ENCODE data around the gene WASL. TPM values are rescaled to one million over a fixed set of nuclear protein-coding genes. Genes with fewer than 3 reads are reported as not detected.
A peak's percentile ranks its signal among the peaks of the same experiment; 100 is the strongest.

WASL gene
- total RNA-seq, 6 donors from 2014 or later: 24.1 to 62.2 (median 31.3) TPM

DNA sequence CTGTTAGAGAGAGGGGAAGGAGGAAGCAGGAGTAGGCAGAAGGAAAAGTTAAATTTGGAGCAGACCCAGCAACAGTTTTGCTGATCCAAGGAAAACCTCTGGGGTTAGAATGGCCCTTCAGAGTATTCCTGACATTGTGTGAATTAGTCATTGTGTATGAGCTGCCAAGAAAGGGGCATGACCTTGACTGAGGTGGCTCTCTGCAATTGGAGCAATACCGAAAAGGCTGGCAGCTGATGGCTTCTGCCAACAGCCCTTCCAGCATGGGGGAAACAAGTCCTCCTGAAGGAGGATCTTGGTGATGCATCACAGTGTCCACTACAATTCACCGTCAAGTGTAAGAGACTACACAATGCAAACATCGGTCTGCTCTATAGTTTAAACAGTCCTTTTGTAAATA, 20.6 kb upstream of the WASL start:
- H3K27ac ChIP-seq: peak overlapping the region in 1 of 4 donors; percentile 24
- TF ChIP-seq EP300 (IDR thresholded peaks at IDR 0.05) (peak in 1 of 4 donors; percentile 67), POLR2AphosphoS5 (IDR thresholded peaks at IDR 0.05) (no peak)
- peaks cover 0 to 6% (median 0%) of the 10 kb centered on the region in 4 donors for H3K4me1 ChIP-seq
- H3K36me3 ChIP-seq: no peaks in the 10 kb centered on the region
- DNase-seq (peak in 1 of 2 donors; percentile 76), ATAC-seq (ENCODE audit: low FRiP score in 2 of 2) (peak; percentile 19 to 83)
- WGBS, 2 donors: 37 to 48% methylated on average over 2 to 3 of the region's 3 CpGs
- no peak overlapping the region for H3K4me3 ChIP-seq
- no peaks in the 10 kb centered on the region for H3K27me3 ChIP-seq
- H3K9me3 ChIP-seq: no peaks in the 10 kb centered on the region

DNA sequence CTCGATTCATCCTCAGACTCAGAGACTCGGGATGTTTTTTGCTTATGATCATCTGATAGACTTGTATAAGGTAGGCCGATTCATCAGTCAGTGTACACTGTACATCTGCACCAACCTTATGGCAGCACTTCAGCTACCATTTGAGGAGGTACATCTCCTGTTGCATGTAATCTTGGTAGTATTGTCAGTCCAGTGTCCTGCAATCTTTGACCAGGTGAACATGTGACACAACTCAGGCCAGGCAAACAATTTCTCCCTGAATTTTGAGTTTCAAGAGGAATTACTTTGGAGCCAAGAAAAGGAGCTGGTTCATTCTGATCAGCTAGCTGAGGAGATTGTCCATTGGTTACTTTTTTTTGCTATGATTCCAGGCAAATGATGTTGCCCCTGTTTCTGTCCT, 19.7 kb upstream of the WASL start:
- 95 to 98% methylated on average over 3 of the region's 3 CpGs for whole genome bisulfite sequencing, 2 donors
- ATAC-seq (ENCODE audit: low FRiP score in 2 of 2) (no peak), DNase-seq (no peak)
- peaks cover 0 to 6% (median 0%) of the 10 kb centered on the region in 4 donors for H3K4me1 ChIP-seq
- no peaks in the 10 kb centered on the region for H3K9me3 ChIP-seq
- no peaks in the 10 kb centered on the region for H3K27me3 ChIP-seq
- no peaks in the 10 kb centered on the region for H3K36me3 ChIP-seq
- TF ChIP-seq POLR2AphosphoS5 (IDR thresholded peaks at IDR 0.05) (no peak), POLR2A (IDR thresholded peaks at IDR 0.05) (no peak), EP300 (IDR thresholded peaks at IDR 0.05) (no peak)
- H3K27ac ChIP-seq: no peak overlapping the region
- no peak overlapping the region for H3K4me3 ChIP-seq

DNA sequence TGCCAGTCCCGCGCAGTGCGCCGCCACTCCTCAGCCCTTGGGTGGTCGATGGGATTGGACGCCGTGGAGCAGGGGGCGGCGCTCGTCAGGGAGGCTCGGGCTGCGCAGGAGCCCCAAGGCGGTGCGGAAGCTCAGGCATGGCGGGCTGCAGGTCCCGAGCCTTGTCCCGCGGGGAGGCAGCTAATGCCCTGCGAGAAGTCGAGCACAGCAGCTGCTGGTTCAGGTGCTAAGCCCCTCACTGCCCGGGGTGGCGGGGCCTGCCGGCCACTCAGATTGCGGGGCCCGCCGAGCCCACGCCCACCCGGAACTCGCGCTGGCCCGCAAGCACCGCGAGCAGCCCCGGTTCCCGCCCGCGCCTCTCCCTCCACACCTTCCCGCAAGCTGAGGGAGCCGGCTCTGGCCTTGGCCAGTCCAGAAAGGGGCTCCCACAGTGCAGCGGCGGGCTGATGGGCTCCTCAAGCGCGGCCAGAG, 14.4 kb upstream of the WASL start:
- 98% methylated on average over 34 to 36 of the region's 43 CpGs for WGBS, 2 donors
- DNase-seq: peak in 1 of 2 donors; percentile 74
- no peak for ATAC-seq (ENCODE audit: low FRiP score in 2 of 2)
- Histone ChIP-seq H3K27ac (no peak overlapping the region), H3K36me3 (no peaks in the 10 kb centered on the region), H3K4me3 (no peak overlapping the region), H3K9me3 (no peaks in the 10 kb centered on the region), H3K4me1 (no peaks in the 10 kb centered on the region), H3K27me3 (no peaks in the 10 kb centered on the region)
- TF ChIP-seq POLR2A (IDR thresholded peaks at IDR 0.05) (no peak), POLR2AphosphoS5 (IDR thresholded peaks at IDR 0.05) (no peak), EP300 (IDR thresholded peaks at IDR 0.05) (no peak)
- TF ChIP-seq, protein P1, sequence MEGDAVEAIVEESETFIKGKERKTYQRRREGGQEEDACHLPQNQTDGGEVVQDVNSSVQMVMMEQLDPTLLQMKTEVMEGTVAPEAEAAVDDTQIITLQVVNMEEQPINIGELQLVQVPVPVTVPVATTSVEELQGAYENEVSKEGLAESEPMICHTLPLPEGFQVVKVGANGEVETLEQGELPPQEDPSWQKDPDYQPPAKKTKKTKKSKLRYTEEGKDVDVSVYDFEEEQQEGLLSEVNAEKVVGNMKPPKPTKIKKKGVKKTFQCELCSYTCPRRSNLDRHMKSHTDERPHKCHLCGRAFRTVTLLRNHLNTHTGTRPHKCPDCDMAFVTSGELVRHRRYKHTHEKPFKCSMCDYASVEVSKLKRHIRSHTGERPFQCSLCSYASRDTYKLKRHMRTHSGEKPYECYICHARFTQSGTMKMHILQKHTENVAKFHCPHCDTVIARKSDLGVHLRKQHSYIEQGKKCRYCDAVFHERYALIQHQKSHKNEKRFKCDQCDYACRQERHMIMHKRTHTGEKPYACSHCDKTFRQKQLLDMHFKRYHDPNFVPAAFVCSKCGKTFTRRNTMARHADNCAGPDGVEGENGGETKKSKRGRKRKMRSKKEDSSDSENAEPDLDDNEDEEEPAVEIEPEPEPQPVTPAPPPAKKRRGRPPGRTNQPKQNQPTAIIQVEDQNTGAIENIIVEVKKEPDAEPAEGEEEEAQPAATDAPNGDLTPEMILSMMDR (IDR thresholded peaks at IDR 0.05): no peak

DNA sequence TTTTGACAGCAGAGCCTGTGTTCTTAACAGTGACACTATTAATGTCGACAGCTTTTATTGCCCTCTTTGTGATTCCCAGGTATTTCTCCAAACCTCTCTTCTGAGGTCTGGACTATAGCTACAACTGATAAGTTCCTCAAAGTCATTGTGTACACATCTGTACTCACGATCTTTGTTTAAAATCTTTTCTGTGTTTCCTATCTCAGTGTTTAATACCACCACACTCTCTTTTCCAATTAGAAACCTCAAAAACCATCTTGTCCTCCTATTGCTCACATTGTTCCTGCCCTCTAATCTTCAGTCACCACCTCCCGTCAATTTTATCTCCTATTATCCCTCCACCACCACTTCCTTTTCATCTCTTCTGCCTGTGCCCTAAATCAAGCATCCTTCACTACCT, 12.9 kb upstream of the WASL start:
- no peak for ATAC-seq (ENCODE audit: low FRiP score in 2 of 2)
- H3K4me1 ChIP-seq: no peaks in the 10 kb centered on the region
- TF ChIP-seq POLR2A (IDR thresholded peaks at IDR 0.05) (no peak), EP300 (IDR thresholded peaks at IDR 0.05) (no peak), POLR2AphosphoS5 (IDR thresholded peaks at IDR 0.05) (no peak)
- TF ChIP-seq, protein P1 (IDR thresholded peaks at IDR 0.05): no peak

DNA sequence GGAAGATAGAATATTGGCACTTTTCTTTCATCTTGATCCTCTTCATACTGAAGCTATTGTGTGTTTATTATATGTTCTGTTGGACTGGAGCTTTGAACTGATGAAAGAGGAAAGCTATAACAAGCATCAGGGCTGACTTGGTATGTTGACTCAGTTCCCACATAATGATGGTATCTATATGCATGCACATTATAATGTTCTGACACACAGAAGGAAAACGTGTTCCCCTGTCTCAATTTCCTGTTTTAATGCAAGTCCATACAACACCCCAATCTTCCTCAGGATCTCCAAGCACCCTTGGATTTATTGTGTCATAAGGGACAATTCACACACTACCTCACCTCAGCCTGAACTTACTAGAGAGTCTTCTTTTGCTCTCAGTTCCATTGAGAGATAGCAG, 8.3 kb upstream of the WASL start:
- no peak for ATAC-seq (ENCODE audit: low FRiP score in 2 of 2)
- no peaks in the 10 kb centered on the region for H3K9me3 ChIP-seq
- no peak overlapping the region for H3K4me3 ChIP-seq
- no peak for DNase-seq
- no peaks in the 10 kb centered on the region for H3K36me3 ChIP-seq
- H3K4me1 ChIP-seq: no peaks in the 10 kb centered on the region
- no peaks in the 10 kb centered on the region for H3K27me3 ChIP-seq
- WGBS, 2 donors: 44 to 47% methylated on average over 1 of the region's 1 CpG
- no peak overlapping the region for H3K27ac ChIP-seq
- no peak for TF ChIP-seq POLR2AphosphoS5 (IDR thresholded peaks at IDR 0.05)
- TF ChIP-seq, protein P1 (IDR thresholded peaks at IDR 0.05): no peak
- no peak for TF ChIP-seq POLR2A (IDR thresholded peaks at IDR 0.05)
- no peak for TF ChIP-seq EP300 (IDR thresholded peaks at IDR 0.05)

More for the DNA sequence above, 12.9 kb upstream of the WASL start:
- no peak for DNase-seq
- Histone ChIP-seq H3K36me3 (no peaks in the 10 kb centered on the region), H3K9me3 (no peaks in the 10 kb centered on the region), H3K4me3 (no peak overlapping the region), H3K27ac (no peak overlapping the region), H3K27me3 (no peaks in the 10 kb centered on the region)
- 54 to 68% methylated on average over 3 of the region's 3 CpGs for WGBS, 2 donors

DNA sequence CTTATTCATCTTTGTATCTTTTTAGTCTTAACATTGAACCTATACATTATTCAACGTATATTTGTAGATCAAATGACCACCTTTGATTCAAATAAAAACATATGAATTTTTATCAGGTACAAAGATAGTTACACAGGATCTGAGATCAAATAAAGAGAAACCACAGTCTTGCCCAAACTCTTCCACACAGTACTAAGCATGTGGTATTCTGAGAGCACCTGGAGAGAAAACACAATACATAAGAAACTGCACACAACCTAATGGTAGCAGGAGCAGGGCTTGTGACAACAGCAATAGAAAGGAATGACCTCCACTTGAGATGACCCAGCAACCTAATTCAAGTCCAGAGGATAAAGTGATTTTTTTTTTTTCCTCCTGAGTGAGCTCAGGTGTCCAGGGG, 6.5 kb upstream of the WASL start:
- Histone ChIP-seq H3K27me3 (no peaks in the 10 kb centered on the region), H3K4me3 (no peak overlapping the region), H3K9me3 (no peaks in the 10 kb centered on the region), H3K4me1 (peaks cover 0 to 8% (median 3%) of the 10 kb centered on the region in 4 donors), H3K36me3 (no peaks in the 10 kb centered on the region), H3K27ac (no peak overlapping the region)
- 88 to 91% methylated on average over 1 of the region's 1 CpG for WGBS, 2 donors
- ATAC-seq (ENCODE audit: low FRiP score in 2 of 2): no peak
- TF ChIP-seq EP300 (IDR thresholded peaks at IDR 0.05) (no peak), POLR2AphosphoS5 (IDR thresholded peaks at IDR 0.05) (no peak)
- DNase-seq: no peak
